Activated B cell treated with CpG ODN at 0.5 μM for 24 hours (primary cell): ENCODE data around the gene DCP1B. TPM values are rescaled to one million over a fixed set of nuclear protein-coding genes. Genes with fewer than 3 reads are reported as not detected.

Experiments used
- ATAC-seq: fragments of 200-7000 bp; cut with Tn5 transposase; one replicate; pipeline ENCODE4 v1.10.0; 2021; ENCODE audit warnings: low read depth, mild to moderate bottlenecking, moderate library complexity
- CTCF ChIA-PET: fragments of 350-600 bp; sonication (Branson Sonifier 250); formaldehyde crosslinking; loops from one replicate; lab custom pipeline; 2021; ENCODE audit warnings: antibody characterized with exemption; lab: Charles Lee
- POLR2A ChIA-PET: fragments of 350-600 bp; sonication (Branson Sonifier 250); formaldehyde crosslinking; loops from one replicate; lab custom pipeline; 2021; ENCODE audit warnings: antibody characterized with exemption; lab: Charles Lee
- DNase-seq: peaks from one replicate; pipeline ENCODE4 v3.0.0; 2022
- H3K27ac Mint-ChIP-seq: one replicate; pipeline ENCODE4 v1.8.0; 2020; ENCODE audit warnings: mixed read lengths
- H3K27me3 Mint-ChIP-seq: one replicate; pipeline ENCODE4 v1.8.0; 2021; ENCODE audit warnings: mixed read lengths
- H3K36me3 Mint-ChIP-seq: one replicate; pipeline ENCODE4 v1.8.0; 2021; ENCODE audit warnings: low read depth, mixed read lengths
- H3K4me1 Mint-ChIP-seq: one replicate; pipeline ENCODE4 v1.8.0; 2021; ENCODE audit warnings: mixed read lengths
- H3K4me3 Mint-ChIP-seq: one replicate; pipeline ENCODE4 v1.8.0; 2020; ENCODE audit warnings: mild to moderate bottlenecking, mixed read lengths
- H3K9me3 Mint-ChIP-seq: one replicate; pipeline ENCODE4 v1.8.0; 2020; ENCODE audit warnings: mixed read lengths
- intact Hi-C: fragments of 100-400 bp; cut with micrococcal nuclease; formaldehyde crosslinking; loops from one replicate; pipeline ENCODE4 v1.15.1; 2024
- total RNA-seq: library from RNA; stranded (reverse); gene quantifications from 2 replicates; pipeline ENCODE4 v1.2.3, GENCODE V29; 2022
- TF ChIP-seq, protein P1 (sequence below): fragments of 200-600 bp; IDR thresholded peaks from one replicate; pipeline ENCODE4 v1.8.0; 2022; ENCODE audit warnings: antibody characterized with exemption, mild to moderate bottlenecking

Gene DCP1B
- total RNA-seq, 1 donor from 2014 or later: 14.7 TPM

DNA sequence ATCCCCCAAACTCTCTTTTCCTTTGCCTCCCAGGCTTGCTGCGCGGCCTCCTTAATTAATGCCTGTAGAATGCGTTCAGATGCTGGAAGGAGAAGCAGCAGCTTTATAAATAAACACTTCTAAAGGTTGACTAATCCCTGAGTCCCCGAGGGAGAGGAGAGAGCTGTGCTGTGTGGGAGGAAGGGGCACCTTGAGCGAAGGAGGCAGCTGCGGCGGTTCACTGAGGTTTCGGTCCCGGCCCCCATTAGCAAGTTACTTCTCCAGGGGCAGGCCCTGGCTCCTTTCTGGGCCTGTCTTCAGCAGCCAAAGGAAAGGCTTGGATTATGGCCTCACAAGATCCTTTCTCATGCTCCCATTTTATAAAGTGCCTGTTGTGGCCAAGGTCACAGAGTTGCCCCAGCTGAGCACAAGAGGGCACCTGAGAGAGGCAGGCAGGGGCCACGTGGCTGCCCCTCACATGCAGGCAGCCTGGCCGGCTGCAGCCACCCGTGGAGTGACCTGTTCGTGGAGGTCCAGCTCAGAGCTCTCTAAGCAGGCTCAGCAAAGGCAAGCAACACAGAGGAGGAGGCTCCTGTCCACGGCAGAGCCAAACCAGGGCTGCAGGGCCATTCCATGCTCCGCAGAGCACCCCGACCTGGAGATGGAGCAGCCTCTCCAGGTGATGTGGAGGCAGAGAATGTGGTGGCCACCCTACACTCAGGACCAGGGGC is 70.8 kb downstream of the DCP1B start:
- ChIA-PET CTCF (interaction anchor here (0.6 to 1.8 kb wide), 7 partner anchors 9 to 280 kb away, joined by 3 to 7 read pairs (median 3); no protein-coding TSS in a partner anchor), POLR2A (interaction anchor here (0.9 to 2.3 kb wide), 5 partner anchors 9 to 137 kb away, joined by 4 to 13 read pairs (median 7); no protein-coding TSS in a partner anchor)
- TF ChIP-seq, protein P1, sequence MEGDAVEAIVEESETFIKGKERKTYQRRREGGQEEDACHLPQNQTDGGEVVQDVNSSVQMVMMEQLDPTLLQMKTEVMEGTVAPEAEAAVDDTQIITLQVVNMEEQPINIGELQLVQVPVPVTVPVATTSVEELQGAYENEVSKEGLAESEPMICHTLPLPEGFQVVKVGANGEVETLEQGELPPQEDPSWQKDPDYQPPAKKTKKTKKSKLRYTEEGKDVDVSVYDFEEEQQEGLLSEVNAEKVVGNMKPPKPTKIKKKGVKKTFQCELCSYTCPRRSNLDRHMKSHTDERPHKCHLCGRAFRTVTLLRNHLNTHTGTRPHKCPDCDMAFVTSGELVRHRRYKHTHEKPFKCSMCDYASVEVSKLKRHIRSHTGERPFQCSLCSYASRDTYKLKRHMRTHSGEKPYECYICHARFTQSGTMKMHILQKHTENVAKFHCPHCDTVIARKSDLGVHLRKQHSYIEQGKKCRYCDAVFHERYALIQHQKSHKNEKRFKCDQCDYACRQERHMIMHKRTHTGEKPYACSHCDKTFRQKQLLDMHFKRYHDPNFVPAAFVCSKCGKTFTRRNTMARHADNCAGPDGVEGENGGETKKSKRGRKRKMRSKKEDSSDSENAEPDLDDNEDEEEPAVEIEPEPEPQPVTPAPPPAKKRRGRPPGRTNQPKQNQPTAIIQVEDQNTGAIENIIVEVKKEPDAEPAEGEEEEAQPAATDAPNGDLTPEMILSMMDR: no peak
- ATAC-seq (peak; percentile 92), DNase-seq (no peak)
- H3K4me1 Mint-ChIP-seq: peaks cover 54% of the 10 kb centered on the region
- H3K9me3 Mint-ChIP-seq: no peaks in the 10 kb centered on the region
- intact Hi-C loops: loop anchor here (1.0 to 10.0 kb wide), 4 partner anchors 9 to 819 kb away; partner anchors contain the start of gene CACNA2D4
- H3K27ac Mint-ChIP-seq: peak overlapping the region; percentile 24
- peaks cover 9% of the 10 kb centered on the region for H3K36me3 Mint-ChIP-seq
- no peaks in the 10 kb centered on the region for H3K27me3 Mint-ChIP-seq
- peak overlapping the region; percentile 60 for H3K4me3 Mint-ChIP-seq

DNA sequence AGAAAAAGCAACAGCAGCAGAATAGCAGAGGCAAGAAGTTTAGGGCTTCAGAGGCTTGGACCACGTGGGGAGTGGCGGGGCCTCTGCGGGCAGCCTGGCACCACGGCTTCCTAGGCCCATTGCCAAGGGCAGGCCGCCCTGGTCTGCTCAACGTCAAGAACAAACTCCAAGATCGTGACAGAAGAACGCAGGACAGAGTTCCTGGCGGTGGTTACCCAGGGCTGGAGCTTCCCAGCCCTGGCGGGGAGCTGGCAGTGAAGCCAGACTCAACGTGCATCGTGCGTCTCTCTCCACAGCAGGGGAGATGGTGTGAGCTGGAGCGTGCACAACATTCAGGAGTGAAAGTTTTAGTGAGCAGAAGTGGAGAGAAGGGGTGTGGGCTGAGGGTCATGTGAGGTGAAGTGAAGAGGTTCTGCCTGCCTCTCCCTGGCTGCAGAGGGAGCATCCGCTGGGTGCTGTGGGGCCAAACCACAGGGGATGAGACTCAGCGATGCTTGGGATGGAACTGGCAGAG is 71.9 kb downstream of the DCP1B start:
- H3K27me3 Mint-ChIP-seq: no peaks in the 10 kb centered on the region
- H3K4me1 Mint-ChIP-seq: peaks cover 54% of the 10 kb centered on the region
- intact Hi-C loops: loop anchor here (2.0 to 10.0 kb wide), 2 partner anchors 14 to 818 kb away; partner anchors contain the start of gene CACNA2D4
- TF ChIP-seq, protein P1: no peak
- ChIA-PET POLR2A (interaction anchor here (1.1 to 2.3 kb wide), 2 partner anchors 8 to 13 kb away, joined by 4 to 13 read pairs; no protein-coding TSS in a partner anchor), CTCF (interaction anchor here (1.0 to 1.8 kb wide), 2 partner anchors 141 to 279 kb away, joined by 4 to 7 read pairs; no protein-coding TSS in a partner anchor)
- ATAC-seq: peak; percentile 40
- H3K27ac Mint-ChIP-seq: no peak overlapping the region
- H3K9me3 Mint-ChIP-seq: no peaks in the 10 kb centered on the region
- DNase-seq: no peak
- peaks cover 3% of the 10 kb centered on the region for H3K36me3 Mint-ChIP-seq
- peak overlapping the region; percentile 60 for H3K4me3 Mint-ChIP-seq

DNA sequence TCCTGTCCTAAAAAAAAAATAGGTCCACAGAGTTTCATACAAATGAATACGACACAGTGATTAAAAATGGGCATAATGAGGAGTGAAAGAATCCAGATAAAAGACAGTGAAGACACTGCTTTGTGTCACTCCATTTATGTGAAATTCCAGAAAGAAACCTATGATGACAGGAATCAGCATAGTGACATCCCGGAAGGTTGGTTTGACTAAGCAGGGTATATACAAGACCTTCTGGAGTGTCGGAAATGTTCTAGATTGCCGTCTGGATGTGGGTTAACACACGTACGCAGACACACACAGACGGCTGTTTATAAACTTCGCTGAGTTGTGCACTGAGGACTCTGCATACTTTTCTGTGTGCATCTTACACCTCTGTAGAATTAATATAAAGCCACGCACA is 72.6 kb downstream of the DCP1B start:
- TF ChIP-seq, protein P1: no peak
- no peaks in the 10 kb centered on the region for H3K36me3 Mint-ChIP-seq
- no peaks in the 10 kb centered on the region for H3K27me3 Mint-ChIP-seq
- DNase-seq (no peak), ATAC-seq (no peak)
- intact Hi-C loops: loop anchor here (2.0 to 10.0 kb wide), 2 partner anchors 13 to 817 kb away; partner anchors contain the start of gene CACNA2D4
- no peaks in the 10 kb centered on the region for H3K9me3 Mint-ChIP-seq
- peaks cover 54% of the 10 kb centered on the region for H3K4me1 Mint-ChIP-seq
- CTCF ChIA-PET: interaction anchor here (1.0 kb wide), 1 partner anchor 141 kb away, joined by 4 read pairs; no protein-coding TSS in a partner anchor
- H3K27ac Mint-ChIP-seq: no peak overlapping the region
- POLR2A ChIA-PET: no interaction called here
- H3K4me3 Mint-ChIP-seq: no peak overlapping the region

DNA sequence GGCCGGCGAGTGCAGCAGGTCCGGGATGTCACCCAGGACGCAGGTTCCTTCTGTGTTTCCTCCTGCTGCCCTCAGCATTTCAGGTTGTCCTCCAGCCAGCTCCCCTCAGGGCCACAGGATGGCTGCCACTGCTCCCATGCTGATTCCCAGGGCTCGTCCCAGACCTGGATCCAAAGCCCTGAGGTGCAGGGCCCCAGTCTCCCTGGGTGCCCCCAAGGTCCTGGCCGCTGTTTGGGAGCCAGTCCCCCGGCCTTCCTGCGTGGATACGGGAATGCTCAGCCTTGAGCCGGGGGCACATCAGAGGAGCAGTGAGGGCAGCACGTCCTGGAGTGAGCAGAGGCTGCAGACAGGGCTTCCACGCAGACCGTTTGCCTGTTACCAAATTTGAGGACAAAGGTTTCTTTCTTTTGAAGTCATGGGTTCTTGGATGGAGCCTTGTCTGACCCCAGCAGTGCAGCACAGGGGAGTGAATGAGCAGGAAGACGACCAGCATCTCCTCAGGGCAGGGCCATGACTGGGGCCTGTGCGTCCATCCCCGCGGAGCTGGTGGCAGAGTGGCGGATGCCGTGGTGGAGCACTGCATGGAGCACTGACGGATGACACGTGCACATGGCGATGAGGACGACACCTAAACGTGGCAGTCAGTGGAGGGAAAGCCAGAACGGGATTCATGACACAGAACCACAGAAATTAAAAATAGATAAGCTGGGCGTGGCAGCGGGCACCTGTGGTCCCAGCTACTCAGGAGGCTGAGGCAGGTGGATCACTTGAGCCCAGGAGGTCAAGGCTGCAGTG is 73.3 kb downstream of the DCP1B start:
- H3K27ac Mint-ChIP-seq: no peak overlapping the region

More for the DNA sequence above, 73.3 kb downstream of the DCP1B start:
- POLR2A ChIA-PET: interaction anchor here (0.8 kb wide), 1 partner anchor 9 kb away, joined by 4 read pairs; no protein-coding TSS in a partner anchor
- TF ChIP-seq, protein P1: no peak
- CTCF ChIA-PET: interaction anchor here (1.7 kb wide), 1 partner anchor 8 kb away, joined by 4 read pairs; no protein-coding TSS in a partner anchor
- H3K9me3 Mint-ChIP-seq: no peaks in the 10 kb centered on the region
- no peak overlapping the region for H3K4me3 Mint-ChIP-seq
- no peaks in the 10 kb centered on the region for H3K36me3 Mint-ChIP-seq
- intact Hi-C loops: loop anchor here (10.0 kb wide), 1 partner anchor 816 kb away; no protein-coding TSS in a partner anchor
- DNase-seq: no peak
- H3K4me1 Mint-ChIP-seq: peaks cover 60% of the 10 kb centered on the region
- ATAC-seq: no peak
- H3K27me3 Mint-ChIP-seq: no peaks in the 10 kb centered on the region
